Stimulated activated CD4-positive, alpha-beta T cell treated with anti-CD3 and anti-CD28 coated beads, Interleukin-12 subunit alpha, Interleukin-12 subunit beta, amount 100 ng/mL, for 48 hours (primary cell): ENCODE data around the gene CTNNA2.

Experiments used
- DNase-seq, 3 donors: peaks; one replicate each; pipeline ENCODE4 v3.0.0-alpha.2; 2020; ENCODE audit warnings: low read depth in 2 of 3, low spot score in 1 of 3

CTNNA2 gene

DNA sequence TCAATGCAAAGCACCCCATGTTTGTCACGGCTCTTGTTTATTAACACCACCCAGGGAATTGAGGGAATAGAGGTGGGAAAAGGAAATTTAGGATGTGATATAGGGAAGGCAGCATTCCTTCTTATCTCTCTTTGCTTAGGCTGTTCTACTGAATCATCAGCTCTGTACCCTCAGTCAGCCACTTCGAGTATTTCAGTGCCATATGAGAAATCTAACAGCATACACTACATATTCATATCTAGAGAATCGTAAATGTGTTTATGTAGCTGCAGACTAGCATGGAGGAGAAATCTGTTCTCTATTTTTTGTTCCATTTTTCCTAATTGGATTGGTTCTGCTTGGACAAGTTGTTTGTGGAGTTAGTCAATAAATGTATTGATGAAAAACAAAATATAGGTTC is 187.8 kb downstream of the CTNNA2 start:
- no peak for DNase-seq

DNA sequence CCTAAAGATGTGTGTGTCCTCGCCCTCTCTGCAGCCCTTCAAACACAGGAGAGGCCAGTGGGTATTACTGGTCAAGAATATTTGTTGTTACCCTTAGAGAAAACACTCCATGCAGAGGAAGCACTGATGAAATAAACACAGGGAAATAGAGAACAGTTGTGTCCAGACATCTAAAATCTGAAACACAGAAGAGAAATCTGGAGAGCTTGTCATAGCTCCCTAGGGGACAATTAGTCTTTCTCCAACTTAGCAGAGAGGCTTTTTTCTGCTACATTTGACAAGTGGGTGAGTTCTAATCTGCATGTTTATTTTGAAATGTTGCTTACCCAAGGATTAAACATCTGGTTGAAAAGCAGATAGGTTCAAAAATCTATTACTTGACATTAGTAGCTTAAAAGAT is 190.1 kb downstream of the CTNNA2 start:
- DNase-seq = no peak

DNA sequence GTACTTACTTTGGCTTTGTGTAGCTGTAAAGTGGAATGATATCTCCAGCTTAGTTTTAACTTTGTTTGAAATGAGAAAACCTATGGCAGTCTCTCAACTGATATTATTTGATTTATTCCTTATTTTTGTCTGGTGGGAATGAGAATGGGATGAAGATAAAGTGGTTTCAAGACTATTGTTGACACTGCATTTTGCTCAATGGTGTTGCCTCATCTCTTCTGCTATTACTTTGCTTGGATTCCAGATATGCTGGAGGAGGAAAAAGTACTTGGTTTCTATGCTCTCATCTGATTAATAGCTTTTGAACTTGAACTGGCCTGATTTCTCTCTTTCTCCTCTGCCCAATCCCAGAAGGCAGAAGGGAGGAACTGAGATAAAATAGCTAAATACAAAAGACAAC is 198.2 kb downstream of the CTNNA2 start:
- no peak for DNase-seq

DNA sequence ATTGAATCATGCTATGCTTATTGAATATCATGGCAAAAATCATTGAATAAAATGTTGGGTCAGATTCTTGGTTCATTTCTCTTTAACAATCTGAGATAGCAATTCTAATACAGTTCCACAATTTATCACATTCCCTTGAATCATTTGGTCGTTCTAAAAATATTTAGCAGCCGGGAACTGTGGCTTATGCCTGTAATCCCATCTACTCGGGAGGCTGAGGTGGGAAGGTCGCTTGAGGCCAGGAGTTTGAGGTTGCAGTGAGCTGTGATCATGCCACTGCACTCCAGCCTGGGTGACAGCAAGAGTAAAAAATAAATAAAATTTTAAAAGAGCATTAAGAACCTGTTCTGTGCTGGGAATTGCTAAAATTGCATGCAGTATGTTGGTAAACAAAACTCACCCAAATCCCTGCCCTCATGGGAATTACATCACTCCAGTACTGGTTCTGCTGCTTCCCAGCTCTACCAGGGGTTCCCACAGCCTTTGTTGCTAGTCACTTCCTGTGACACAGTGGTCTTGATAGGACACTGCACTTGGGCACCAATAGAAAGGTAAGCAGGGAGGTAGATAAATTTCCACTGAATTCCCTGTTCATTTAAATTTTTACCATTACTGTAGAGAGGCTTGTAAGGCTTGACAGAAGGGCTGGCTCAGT is 200.4 kb downstream of the CTNNA2 start:
- no peak for DNase-seq

DNA sequence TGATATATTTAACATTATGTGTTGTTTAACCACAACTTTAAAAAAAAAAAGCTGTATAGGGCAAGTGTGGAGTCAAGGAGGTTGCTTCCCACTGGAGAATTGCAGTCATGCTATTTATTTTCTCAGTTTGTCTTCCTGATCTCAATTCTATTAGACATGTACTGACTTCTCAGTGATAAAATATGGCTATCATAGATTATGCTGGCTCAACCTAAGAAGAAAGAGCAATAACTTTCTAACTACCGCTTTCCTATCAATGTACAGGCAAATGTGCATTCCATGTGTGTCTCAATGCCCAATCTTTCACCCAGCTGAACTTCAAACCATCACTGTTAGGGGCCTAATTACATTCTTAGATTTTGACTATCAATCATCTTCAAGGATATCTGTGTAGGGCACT is 201.4 kb downstream of the CTNNA2 start:
- DNase-seq = no peak

DNA sequence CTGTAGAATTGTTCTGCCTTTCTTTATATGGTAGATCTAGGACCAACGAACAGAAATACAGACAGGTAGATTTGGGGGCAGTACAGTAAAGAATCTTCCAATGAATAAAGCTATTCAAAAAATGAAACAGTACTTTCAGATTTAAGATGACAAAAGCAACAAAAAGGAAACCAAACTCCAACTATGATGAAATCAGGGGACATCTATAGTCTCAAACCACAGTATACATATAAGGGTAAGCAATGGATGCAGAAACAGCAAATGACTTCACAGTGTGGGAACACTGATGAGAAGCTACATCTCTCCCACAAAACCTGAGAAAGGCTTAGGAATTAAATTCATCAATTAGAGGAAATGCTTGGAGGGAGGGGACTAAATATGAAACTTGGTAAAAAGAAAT is 202.5 kb downstream of the CTNNA2 start:
- DNase-seq = no peak

DNA sequence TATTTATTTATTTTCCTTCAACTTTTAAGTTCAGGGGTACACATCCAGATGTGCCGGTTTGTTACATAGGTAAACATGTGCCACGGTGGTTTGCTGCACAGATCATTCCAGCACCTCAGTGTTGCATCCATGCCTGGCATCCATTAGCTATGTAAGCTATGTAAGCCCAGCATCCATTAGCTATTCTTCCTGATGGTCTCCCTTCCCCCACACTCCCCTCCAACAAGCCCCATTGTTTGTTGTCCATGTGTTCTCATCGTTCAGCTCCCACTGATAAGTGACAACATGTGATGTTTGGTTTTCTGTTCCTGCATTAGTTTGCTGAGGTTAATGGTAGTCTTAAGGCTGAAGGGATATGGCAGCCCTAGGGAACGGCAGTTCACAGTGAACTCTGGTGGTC is 203.4 kb downstream of the CTNNA2 start:
- no peak for DNase-seq

DNA sequence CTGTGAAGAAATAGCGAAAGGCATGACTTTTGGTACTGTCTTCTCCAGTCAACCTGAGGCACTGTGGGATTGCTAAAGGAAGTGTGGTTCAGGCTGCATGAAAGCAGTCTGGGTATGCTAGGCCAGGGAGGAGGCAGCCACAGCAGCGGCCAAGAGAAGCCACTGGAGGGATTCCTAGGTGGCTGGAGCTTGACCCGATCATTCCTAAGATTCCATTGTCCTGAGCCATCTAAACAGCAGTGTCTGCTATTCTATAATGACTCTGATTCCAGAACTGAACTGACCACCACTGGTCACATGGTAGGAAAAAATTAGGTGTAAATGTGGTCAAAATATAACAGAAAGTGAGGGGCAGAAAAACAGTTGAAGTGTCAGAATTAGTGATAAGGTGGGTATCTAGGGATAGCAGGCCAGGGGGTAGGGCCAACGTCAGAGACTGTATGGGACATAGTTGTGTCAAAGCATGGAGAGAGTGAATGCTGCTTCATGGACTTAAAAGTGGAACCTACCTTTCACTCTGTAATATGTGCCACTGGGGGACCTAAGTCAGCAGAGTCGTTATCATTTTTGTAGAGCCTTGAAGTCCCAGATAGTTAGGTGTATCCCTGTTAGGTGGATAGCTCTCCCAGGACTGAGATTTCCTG is 204.6 kb downstream of the CTNNA2 start:
- DNase-seq = no peak

DNA sequence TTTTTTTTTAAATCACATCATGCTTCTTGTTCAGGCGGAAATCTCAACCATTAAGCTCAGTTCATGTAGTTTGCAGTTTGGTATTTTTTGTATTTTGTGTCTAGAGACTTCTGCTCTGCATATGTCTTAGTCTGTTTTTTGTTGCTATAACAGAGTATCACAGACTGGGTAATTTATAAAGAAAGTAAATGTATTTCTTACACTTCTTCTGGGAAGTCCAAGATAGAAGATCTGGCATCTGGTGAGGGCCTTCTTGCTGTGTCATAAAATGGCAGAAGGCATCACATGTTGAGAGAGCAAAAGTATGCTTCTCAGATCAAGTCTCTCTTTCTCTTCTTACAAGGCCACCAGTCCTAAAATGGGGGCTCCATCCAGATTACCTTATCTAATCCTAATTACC is 208.2 kb downstream of the CTNNA2 start:
- no peak for DNase-seq

DNA sequence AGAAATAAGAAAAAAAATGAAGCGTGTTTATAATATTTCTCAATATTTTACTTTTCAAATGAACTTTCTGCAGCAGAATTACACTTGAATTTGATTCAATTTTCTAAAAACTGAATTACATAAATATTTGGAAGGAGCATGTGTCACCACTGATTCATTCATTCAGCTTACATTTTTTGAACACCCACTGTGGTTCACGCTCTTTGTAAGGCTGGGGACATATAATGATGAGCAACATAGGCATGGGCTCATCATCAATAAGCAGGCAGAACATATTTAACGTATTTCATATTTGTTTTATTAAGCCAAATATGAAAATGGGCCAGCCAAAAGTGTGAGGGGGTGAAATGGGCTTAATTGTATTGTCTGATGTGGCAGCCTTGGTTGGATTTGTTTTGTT is 209.1 kb downstream of the CTNNA2 start:
- DNase-seq = no peak

DNA sequence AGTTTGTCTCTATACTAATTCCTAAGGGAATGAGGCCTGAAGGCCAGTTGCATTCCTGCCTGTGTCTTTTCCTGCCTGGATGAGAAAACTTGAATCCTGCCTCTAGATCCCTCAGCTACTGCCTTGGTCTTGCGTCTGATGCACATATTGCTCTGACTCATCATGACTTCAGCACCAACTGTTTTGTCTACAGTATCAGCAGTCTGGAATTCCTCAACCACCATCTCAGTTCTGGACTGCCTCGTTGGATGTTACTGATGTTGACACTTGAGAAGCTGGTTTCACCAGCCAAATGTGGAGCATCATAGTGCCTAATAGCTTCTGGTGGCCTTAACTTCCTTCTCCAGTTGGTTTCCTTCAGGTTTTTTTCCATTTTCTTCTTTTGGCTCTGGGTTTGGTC is 211.0 kb downstream of the CTNNA2 start:
- DNase-seq = no peak

DNA sequence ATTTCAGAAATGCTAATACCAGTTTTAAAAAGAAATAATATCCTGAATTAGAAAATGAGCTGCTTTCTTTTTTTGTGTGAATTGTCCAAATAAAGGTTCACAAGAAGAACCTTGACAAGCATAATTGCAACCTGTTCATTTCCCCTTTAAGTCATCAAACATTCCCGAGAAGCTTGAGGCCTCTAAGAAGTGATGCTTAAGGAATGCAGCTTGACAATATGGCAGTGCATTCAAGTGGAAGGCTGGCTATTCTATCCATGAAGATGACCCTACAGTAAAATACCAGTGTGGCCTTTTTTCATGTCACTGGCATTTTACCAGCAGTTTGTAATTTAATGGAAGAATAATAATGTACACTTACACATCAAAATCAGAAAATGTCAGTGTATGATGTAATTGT is 216.7 kb downstream of the CTNNA2 start:
- no peak for DNase-seq

DNA sequence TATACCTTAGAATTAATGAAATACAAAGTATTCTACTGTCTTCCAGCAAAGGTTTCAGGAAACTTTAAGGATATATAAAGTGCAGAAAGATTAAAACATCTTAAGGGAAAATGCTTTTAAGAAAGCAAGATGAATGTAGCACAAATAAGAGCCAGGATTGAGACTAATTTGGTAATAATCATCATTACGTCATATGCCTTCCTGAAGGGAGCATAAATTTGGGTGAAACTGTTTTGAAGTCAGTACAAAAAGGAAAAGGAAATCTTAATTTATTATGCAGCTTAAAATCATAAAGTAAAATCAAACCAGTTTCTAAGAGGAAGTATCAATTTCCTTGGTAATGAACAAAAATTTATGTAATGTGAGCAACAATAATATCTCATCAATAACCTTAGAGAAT is 221.7 kb downstream of the CTNNA2 start:
- no peak for DNase-seq

DNA sequence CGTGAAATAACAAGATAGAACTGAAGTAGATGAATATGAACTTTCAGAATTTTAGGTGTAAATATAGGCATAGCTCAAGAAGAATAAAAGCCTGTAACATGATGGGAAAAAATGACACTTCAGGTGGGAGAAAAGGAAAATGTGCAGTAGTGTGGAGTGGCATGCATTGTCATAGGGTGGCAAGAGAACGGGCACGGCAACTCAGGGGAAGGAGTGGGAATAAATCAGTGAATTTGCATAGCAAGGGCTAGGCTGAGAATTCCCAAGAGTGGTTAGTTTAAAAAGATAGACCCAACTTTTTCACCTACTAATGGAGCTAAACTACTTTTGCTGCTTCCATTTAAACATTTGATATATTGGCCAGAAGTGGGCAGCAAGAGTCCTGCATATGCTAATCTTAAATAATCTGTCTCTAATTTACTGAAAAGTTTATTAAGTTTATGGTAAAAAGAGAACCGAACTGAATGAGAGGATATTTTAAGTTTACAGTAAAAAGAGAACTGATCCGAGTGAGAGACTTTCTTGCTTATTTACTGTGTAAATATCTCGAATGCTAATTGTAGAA is 228.1 kb downstream of the CTNNA2 start:
- DNase-seq = no peak

DNA sequence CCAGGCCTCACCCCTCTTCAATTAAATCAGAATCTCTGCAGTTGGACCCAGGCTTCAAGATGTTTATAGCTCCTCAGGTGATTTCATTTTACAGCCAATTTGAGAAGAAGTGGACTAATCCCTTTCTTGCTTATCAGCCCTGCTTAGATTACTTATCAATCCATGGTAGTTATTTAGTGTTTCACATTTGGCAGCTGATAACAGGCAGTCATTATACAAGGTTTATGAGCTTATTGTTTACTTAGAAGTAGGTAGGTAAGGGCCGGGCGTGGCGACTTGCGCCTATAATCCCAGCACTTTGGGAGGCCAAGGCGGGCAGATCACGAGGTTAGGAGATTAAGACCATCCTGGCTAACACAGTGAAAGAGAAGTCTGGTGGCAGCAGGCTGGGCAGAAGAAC is 237.5 kb downstream of the CTNNA2 start:
- no peak for DNase-seq

DNA sequence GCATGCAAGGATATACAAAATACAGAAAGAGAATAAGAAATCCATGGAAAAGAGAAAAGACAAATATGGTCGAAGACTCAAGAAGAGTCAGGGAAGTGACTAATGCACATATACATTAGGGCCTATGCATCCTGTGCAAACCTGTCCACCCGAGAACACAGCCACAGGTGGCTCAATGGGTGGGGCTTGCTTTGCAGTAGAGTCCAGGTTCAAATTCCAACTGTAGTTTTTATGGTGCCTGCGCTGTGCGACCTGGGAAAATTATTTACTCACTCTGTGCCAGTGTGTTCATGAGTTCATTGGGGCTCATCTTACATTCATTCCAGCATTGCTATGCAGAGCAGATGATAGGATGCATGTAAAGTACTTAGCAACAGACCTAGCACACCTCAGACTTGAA is 244.7 kb downstream of the CTNNA2 start:
- DNase-seq = no peak

DNA sequence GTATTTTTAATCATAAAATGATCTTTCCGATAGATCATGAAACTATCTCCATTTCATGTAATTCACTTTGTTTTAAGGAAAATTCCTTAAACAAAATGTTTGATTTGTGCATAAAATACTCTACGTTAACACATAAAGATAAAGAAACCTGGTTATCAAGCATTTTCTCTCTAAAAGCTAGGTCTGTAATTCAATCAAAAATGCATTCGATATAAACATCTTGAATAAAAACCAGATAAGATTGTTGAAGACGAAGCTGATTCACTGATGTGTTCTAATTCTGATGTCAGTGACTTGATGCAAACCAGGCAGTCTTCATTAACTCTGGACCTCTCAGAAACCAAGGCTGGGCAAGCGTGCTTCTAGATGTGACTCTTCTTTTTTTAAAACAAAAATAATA is 245.2 kb downstream of the CTNNA2 start:
- no peak for DNase-seq

DNA sequence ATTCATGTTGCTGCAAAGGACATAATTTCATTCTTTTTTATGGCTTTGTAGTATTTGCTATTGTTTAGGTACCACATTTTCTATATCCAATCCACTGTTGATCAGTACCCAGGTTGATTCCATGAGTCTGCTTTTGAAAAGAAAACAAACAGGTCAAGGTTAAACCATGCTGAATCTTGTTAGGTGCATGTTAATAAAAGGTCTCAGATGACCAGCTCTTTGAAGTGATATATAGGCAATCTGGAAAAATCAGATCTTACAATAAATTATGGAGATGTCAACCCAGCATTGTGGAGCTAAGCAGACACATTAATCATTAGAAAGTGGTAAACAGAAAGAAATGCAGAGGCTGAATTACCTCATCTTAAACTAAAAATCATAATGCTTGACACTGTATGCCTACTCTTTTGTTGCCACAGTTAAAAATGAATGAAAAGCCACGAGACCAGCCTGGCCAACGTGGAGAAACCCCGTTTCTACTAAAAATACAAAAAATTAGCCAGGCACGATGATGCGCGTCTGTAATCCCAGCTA is 246.0 kb downstream of the CTNNA2 start:
- no peak for DNase-seq

DNA sequence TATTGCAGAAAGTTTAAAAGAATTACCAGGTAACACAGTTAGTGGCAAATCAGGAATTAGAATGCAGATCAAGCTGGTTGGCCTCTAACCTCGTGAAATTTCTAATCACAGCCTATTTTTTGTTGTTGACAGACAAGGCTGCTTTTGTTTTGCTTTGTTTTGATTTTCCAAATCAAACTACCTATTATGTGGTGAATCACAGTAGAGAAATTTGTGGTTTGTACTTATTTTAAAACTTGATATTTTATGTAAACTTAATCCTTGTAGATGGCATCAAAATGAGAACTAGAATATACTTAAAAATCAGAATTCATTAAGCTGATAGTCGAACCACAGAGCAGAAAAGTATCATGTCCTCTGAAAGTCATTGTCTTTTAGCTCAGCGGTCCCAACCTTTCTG is 258.1 kb downstream of the CTNNA2 start:
- no peak for DNase-seq

DNA sequence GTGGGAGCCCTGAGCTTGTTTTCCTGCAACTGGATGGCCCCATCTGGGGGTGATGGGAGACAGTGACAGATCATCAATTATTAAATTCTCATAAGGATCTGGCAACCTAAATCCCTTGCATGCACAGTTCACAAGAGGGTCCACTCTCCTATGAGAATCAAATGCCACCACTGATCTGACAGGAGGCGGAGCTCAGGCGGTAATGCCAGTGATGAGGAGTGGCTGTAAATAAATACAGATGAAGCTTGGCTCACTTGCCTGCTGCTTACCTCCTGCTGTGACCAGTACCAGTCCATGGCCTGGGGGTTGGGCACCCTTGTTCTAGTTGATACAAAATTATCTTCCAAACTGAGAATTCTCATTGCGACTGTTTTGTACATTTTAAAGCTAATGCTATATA is 258.6 kb downstream of the CTNNA2 start:
- no peak for DNase-seq

DNA sequence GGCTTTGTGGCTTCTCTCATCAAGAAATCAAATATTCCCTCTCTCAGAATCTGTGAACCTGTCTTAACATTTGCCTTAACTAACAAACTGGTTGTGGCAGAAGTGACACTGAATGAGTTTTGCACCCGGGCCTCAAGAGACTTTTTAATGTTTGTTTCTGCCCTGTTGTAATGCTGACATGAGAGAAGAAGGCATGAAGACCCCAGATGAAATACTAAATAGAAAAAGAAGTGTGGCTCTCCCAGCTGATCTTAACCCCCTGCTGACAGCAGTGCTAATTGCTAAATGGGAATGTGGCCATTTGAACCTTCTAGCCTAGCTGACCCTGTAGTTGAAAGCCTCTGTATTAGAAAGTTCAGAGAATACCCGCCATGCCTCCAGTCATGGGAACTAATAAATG is 261.2 kb downstream of the CTNNA2 start:
- no peak for DNase-seq

DNA sequence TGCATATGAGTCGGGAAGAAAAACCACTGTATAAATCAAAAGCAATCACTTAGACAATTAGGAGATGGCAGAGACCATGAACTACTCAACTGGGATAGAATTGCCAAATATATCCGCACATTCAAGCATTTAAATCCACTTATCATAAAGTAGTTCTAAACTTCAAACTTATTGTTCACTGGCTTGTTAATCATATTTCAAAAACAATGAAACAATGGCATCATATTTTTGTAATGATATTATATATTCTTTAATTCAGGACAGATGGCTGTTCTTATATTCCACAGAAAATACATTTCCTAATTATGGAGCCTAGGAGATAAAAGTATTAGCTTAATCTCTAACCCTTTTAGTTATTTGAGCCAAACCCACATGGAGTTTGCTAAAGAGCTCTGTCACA is 263.6 kb downstream of the CTNNA2 start:
- DNase-seq = no peak

DNA sequence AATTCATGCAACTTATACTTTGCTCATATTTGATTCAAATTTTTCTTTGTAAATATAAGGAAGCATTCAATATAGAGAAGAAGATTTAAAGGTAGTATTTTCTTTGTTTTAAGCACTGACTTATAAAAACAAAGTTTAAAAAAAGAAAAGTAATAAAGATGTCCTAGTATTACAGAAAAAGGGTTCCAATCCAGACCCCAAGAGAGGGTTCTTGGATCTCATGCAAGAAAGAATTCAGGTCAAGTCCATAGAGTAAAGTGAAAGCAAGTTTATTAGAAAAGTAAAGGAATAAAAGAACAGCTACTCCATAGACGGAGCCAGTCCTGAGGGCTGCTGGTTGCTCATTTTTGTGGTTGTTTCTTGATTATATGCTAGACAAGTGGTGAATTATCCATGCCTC is 267.9 kb downstream of the CTNNA2 start:
- DNase-seq = no peak
